Duodenal mucosa (tissue), 2 donors: ENCODE measurements around the gene LAMB1.
A peak's percentile ranks its signal among the peaks of the same experiment; 100 is the strongest.

Experiments used
- H3K27ac ChIP-seq: one replicate; pipeline ENCODE4 v1.7.0; 2013; ENCODE audit warnings: low read depth, low read length
- H3K27me3 ChIP-seq, 2 donors: one replicate each; pipeline ENCODE4 v1.7.0; 2013; ENCODE audit warnings: low read length in 2 of 2, control low read depth in 1 of 2; ENCODE audit not compliant: insufficient read depth in 2 of 2, control insufficient read depth in 1 of 2
- H3K36me3 ChIP-seq, 2 donors: one replicate each; pipeline ENCODE4 v1.7.0; 2013; ENCODE audit warnings: low read length in 2 of 2, control low read depth in 1 of 2; ENCODE audit not compliant: insufficient read depth in 2 of 2, control insufficient read depth in 1 of 2
- H3K4me1 ChIP-seq, 2 donors: one replicate each; pipeline ENCODE4 v1.7.0; 2013; ENCODE audit warnings: low read length in 2 of 2, control low read depth in 1 of 2; ENCODE audit not compliant: insufficient read depth in 2 of 2, control insufficient read depth in 1 of 2
- H3K4me3 ChIP-seq, 2 donors: one replicate each; pipeline ENCODE4 v1.7.0; 2013; ENCODE audit warnings: low read length in 2 of 2, low read depth in 1 of 2
- H3K9ac ChIP-seq, 2 donors: one replicate each; pipeline ENCODE4 v1.7.0; 2013; ENCODE audit warnings: low read length in 2 of 2, low read depth in 1 of 2
- H3K9me3 ChIP-seq, 2 donors: one replicate each; pipeline ENCODE4 v1.7.0; 2013; ENCODE audit warnings: low read length in 2 of 2, control low read depth in 1 of 2; ENCODE audit not compliant: control insufficient read depth in 1 of 2

Gene LAMB1

GRCh38 chr7:108010377-108010776, 7.4 kb upstream of the LAMB1 start:
- H3K4me3 ChIP-seq: peak overlapping the region in 1 of 2 donors; percentile 13
- H3K9ac ChIP-seq: no peak overlapping the region
- H3K4me1 ChIP-seq: peaks cover 43 to 55% of the 10 kb centered on the region in 2 donors
- H3K9me3 ChIP-seq: no peaks in the 10 kb centered on the region
- H3K27ac ChIP-seq: no peak overlapping the region
- no peaks in the 10 kb centered on the region for H3K36me3 ChIP-seq
- H3K27me3 ChIP-seq: no peaks in the 10 kb centered on the region

- Histone ChIP-seq H3K4me1 (peaks cover 42 to 51% of the 10 kb centered on the region in 2 donors), H3K9ac (no peak overlapping the region), H3K27me3 (no peaks in the 10 kb centered on the region), H3K9me3 (no peaks in the 10 kb centered on the region), H3K4me3 (no peak overlapping the region), H3K27ac (no peak overlapping the region), H3K36me3 (no peaks in the 10 kb centered on the region)
Observed at GRCh38 chr7:108009873-108010272, 6.9 kb upstream of the LAMB1 start.

DNA sequence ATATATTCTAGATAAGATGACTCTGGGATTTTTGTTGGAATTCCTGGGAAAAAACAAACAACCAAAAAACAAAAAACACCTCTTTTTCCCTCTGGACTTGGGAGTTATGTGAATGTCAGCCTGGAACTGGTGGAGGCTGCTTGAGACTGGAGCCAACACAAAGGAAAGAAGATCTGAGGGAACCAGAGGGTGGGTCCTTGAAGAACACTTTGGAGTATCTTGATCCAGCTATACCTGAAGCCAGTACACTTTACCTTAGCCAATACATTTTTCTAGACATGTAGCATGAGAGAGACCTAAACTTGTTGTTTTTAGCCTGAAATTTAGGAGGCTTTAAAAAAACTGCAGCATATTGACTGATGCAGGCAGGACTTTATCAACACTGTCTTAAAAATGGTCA, 5.9 kb upstream of the LAMB1 start:
- Histone ChIP-seq H3K4me1 (peaks cover 47 to 52% of the 10 kb centered on the region in 2 donors), H3K9ac (no peak overlapping the region), H3K4me3 (no peak overlapping the region), H3K9me3 (no peaks in the 10 kb centered on the region), H3K27ac (no peak overlapping the region), H3K36me3 (no peaks in the 10 kb centered on the region), H3K27me3 (no peaks in the 10 kb centered on the region)

- Histone ChIP-seq H3K4me1 (peaks cover 46 to 57% of the 10 kb centered on the region in 2 donors), H3K4me3 (no peak overlapping the region), H3K36me3 (no peaks in the 10 kb centered on the region), H3K9ac (no peak overlapping the region), H3K27ac (no peak overlapping the region), H3K9me3 (no peaks in the 10 kb centered on the region), H3K27me3 (no peaks in the 10 kb centered on the region)
Observed at GRCh38 chr7:108008240-108008639, 5.3 kb upstream of the LAMB1 start.

- Histone ChIP-seq H3K4me3 (no peak overlapping the region), H3K27me3 (no peaks in the 10 kb centered on the region), H3K27ac (no peak overlapping the region), H3K9ac (no peak overlapping the region), H3K4me1 (peaks cover 41 to 53% of the 10 kb centered on the region in 2 donors), H3K9me3 (no peaks in the 10 kb centered on the region), H3K36me3 (no peaks in the 10 kb centered on the region)
Observed at GRCh38 chr7:108007762-108008161, 4.8 kb upstream of the LAMB1 start.

DNA sequence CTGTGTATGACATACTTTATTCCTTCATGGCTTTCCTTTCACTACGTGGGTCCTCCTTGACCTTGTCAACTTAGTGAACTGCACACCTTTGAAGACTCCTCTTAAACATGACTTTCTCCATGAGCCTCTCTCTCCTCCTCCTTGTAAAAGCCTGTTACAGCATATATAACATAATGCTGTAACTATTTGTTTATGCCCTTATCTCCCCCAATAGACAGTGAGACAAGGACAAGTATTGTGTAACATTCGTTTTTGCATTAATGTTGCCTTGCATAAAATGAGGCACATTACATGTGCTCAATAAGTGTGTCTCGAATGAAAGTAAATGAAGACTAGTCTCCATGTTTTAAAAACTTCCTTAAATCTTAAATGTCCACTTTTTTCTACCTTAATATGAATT, 4.3 kb upstream of the LAMB1 start:
- no peak overlapping the region for H3K9ac ChIP-seq
- H3K4me3 ChIP-seq: no peak overlapping the region
- peaks cover 42 to 50% of the 10 kb centered on the region in 2 donors for H3K4me1 ChIP-seq
- no peaks in the 10 kb centered on the region for H3K9me3 ChIP-seq
- no peaks in the 10 kb centered on the region for H3K36me3 ChIP-seq
- H3K27me3 ChIP-seq: no peaks in the 10 kb centered on the region
- no peak overlapping the region for H3K27ac ChIP-seq

DNA sequence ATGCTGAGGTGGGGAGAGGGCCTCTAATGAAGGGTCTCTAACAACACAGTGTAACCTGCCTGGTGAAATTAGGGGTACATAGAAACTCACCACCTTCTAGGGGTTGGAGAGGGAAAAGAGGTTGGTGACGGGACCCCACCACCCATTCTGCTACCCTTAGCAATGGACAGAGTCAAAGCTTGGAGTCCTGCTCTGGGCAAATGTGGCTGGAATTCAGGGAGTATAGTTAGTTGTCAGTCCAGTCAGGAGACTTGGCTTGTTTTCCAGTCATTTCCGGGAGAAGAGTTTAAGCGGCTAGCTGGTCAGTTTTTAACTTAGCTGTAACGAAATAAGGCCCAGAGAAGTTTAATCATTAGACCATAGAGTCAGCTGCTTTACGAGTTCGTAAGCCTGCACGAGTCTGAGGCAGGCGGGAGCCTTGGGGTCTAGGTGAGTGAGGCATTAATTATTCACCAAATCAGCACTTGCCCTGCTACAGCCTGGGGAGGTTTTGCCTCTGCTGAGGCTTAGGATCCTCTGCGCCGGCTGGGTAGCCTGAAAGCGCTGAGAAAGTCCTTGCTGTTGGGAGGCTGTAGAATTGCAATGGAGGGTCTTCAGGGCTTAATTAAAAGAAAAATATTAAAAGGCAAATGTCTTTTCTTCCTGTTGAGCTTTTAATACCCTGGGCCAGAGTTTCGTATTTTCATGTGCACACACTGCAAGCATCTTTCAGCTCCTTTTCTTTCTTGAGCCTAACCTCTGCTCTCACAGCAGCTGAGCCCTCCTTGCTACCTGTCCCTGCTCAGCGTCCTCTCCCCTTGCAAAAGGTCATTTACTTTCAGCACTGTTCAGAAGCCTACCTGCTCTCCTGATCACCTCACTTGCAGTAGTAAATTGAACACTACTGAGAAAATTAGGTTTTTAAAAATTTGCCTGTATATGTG, 1.5 kb upstream of the LAMB1 start:
- H3K36me3 ChIP-seq: no peaks in the 10 kb centered on the region
- H3K27me3 ChIP-seq: peaks cover 0 to 4% of the 10 kb centered on the region in 2 donors
- peak overlapping the region; percentile 7 to 18 for H3K9ac ChIP-seq
- H3K9me3 ChIP-seq: no peaks in the 10 kb centered on the region
- peaks cover 48 to 52% of the 10 kb centered on the region in 2 donors for H3K4me1 ChIP-seq
- peak overlapping the region; percentile 9 to 21 for H3K4me3 ChIP-seq
- H3K27ac ChIP-seq: peak overlapping the region; percentile 62

- Histone ChIP-seq H3K36me3 (no peaks in the 10 kb centered on the region), H3K4me1 (peaks cover 52 to 57% of the 10 kb centered on the region in 2 donors), H3K27me3 (peaks cover 0 to 4% of the 10 kb centered on the region in 2 donors), H3K9ac (peak overlapping the region; percentile 67 to 87), H3K4me3 (peak overlapping the region; percentile 86 to 87), H3K9me3 (no peaks in the 10 kb centered on the region), H3K27ac (peak overlapping the region; percentile 61)
Observed at GRCh38 chr7:108003599-108003935, 606 bp upstream of the LAMB1 start.

DNA sequence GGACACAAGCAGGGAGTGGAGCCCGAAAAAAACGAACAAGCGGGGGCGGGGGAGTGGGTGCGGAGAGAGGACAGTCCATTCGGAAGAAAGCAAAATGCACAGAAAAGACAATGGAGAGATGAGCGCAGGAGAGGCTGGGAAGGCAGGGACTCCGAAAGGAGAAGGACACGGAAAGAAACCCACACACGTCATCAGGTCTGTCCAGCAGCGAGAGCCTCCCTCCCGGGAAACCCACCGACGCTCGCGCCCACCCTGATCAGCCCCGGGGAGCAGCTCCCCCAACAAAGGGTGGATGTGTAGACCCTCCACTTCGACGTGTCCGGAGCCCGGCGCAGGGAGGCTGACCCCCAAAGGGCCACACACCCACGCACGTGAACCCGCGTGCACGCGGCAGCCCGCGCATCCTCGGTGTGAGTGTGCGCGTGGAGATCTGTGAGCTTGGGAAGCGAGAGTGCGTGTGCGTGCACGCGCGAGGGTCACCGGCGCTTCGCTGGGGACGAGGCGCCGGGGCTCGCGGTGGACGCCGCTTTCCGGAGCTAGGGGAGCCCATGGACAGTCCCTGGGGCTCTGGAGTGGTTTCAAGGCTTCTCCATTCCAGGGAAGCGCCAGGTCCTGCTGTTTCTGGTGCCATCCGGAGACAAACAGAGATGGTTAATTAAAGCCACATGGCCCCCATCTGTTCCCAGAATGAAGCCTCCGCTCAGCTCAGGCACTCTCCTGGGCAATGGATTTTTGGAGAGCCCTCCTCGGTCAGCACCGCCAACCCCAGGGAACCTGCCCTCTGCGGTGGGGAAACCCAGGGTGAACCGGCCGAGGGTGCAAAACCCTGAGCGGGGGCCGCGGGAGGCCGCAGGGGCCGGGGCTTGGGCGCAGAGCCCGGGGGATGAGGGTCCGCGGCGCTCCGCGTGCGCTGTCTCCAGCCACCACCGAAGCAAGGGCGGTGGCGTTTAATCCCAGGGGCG, 916 bp downstream of the LAMB1 start:
- H3K27me3 ChIP-seq: peaks cover 0 to 4% of the 10 kb centered on the region in 2 donors
- H3K27ac ChIP-seq: peak overlapping the region; percentile 61
- no peaks in the 10 kb centered on the region for H3K9me3 ChIP-seq
- H3K4me1 ChIP-seq: peaks cover 52 to 56% of the 10 kb centered on the region in 2 donors
- H3K9ac ChIP-seq: peak overlapping the region; percentile 67 to 87
- H3K36me3 ChIP-seq: no peaks in the 10 kb centered on the region
- H3K4me3 ChIP-seq: peak overlapping the region; percentile 86 to 87
